Measurements from ENCODE around the gene FMO3. TPM values are rescaled to one million over a fixed set of nuclear protein-coding genes. Genes with fewer than 3 reads are reported as not detected.

The FMO3 gene
- total RNA-seq, 1 donor from 2014 or later = 0.27 TPM

DNA sequence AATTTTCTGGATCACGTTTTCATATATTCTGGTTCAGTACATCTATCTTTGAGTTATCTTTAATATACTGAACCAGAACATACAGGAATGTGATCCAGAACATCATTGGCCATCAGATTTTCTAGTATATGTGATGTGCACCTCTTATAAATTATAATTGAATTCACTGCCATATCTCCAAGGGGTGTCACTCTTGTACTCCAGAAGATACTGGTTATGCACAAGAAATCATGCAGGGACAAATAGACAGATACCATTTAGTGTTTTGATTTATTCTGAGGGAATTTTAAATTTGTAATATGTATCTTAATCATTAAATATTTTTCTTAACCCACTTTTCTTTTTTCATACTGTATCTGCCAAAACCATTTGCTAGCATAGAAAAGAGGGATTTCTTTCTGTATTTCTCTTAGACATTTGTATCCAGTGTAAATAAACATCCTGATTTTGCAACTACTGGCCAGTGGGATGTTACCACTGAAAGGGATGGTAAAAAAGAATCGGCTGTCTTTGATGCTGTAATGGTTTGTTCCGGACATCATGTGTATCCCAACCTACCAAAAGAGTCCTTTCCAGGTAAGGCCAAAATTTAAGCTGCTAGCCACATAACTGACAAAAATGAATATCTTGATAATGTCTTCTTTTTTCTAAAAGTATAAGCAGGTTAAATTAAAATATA lies 16.7 kb downstream of the FMO3 start:
- Mint-ChIP-seq H3K4me3 (ENCODE audit: unreplicated experiment) (no peak overlapping the region), H3K27ac (ENCODE audit: unreplicated experiment) (no peak overlapping the region), H3K36me3 (ENCODE audit: low read depth) (no peaks in the 10 kb centered on the region), H3K9me3 (ENCODE audit: low read depth) (no peaks in the 10 kb centered on the region), H3K4me1 (ENCODE audit: low read depth) (peaks cover 40% of the 10 kb centered on the region), H3K27me3 (ENCODE audit: low read depth) (no peaks in the 10 kb centered on the region)
- TF ChIP-seq, protein P1, sequence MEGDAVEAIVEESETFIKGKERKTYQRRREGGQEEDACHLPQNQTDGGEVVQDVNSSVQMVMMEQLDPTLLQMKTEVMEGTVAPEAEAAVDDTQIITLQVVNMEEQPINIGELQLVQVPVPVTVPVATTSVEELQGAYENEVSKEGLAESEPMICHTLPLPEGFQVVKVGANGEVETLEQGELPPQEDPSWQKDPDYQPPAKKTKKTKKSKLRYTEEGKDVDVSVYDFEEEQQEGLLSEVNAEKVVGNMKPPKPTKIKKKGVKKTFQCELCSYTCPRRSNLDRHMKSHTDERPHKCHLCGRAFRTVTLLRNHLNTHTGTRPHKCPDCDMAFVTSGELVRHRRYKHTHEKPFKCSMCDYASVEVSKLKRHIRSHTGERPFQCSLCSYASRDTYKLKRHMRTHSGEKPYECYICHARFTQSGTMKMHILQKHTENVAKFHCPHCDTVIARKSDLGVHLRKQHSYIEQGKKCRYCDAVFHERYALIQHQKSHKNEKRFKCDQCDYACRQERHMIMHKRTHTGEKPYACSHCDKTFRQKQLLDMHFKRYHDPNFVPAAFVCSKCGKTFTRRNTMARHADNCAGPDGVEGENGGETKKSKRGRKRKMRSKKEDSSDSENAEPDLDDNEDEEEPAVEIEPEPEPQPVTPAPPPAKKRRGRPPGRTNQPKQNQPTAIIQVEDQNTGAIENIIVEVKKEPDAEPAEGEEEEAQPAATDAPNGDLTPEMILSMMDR (IDR thresholded peaks at IDR 0.05) = peak; percentile 71
- DNase-seq (ENCODE audit: low spot score) = no peak

DNA sequence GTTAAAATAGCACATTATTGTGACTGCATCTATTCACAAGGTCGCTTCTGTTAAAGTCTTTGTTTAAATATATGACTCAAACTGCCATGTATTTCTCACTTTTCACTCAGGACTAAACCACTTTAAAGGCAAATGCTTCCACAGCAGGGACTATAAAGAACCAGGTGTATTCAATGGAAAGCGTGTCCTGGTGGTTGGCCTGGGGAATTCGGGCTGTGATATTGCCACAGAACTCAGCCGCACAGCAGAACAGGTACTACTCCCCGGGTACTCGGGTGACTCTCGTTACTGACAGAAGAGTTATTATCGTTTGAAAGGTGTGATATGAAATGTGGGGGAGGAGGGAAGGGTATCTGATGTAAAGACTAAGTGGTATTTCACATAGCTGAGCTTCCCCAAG lies 17.3 kb downstream of the FMO3 start:
- Mint-ChIP-seq H3K36me3 (ENCODE audit: low read depth) (no peaks in the 10 kb centered on the region), H3K27ac (ENCODE audit: unreplicated experiment) (no peak overlapping the region), H3K4me3 (ENCODE audit: unreplicated experiment) (no peak overlapping the region), H3K27me3 (ENCODE audit: low read depth) (no peaks in the 10 kb centered on the region), H3K4me1 (ENCODE audit: low read depth) (peaks cover 46% of the 10 kb centered on the region), H3K9me3 (ENCODE audit: low read depth) (no peaks in the 10 kb centered on the region)
- TF ChIP-seq, protein P1 (IDR thresholded peaks at IDR 0.05) = no peak
- no peak for DNase-seq (ENCODE audit: low spot score)

DNA sequence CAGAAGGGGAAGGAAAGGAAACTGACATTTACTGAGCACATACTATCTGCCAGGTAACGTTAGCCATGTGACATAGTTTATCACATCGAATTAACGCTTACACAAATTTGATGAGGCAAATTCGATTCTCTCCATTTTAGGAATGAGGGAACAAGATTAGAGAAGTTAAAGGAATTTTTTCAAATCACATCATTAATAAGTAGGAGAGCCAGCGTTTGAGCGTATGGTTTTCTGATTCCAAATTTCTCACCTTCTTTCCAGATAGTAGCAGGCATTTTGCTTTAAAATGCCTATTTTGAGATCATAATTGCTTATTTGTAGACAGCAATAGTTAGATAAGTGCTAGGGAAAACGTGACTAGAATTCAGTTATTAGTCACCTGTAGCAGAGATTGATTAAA lies 19.3 kb downstream of the FMO3 start:
- Mint-ChIP-seq H3K9me3 (ENCODE audit: low read depth) (peaks cover 4% of the 10 kb centered on the region), H3K27me3 (ENCODE audit: low read depth) (no peaks in the 10 kb centered on the region)

DNA sequence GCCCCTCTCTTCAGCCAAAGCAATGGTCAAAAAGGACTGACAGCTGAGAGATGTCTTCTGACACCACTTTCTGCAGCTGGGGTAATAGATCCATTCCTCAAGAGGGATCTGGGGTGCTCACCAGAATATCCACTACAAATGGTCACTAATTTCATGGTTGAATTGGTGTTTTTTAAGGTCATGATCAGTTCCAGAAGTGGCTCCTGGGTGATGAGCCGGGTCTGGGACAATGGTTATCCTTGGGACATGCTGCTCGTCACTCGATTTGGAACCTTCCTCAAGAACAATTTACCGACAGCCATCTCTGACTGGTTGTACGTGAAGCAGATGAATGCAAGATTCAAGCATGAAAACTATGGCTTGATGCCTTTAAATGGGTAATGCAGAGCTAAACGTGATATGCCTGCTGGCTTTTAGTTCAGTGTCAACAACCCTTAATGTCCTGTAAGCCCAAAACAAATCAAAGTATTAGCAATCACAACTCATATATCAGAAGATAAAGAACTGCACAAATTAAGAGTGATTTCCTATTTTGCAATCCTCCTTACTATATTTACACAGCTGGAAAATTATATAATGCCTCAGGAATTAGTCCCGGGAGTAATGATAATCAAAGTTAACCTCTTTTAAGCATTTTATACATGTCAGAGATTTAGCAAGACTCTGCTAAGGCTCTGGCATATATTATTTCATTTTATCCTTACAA lies 20.1 kb downstream of the FMO3 start:
- H3K9me3 Mint-ChIP-seq (ENCODE audit: low read depth) = peaks cover 6% of the 10 kb centered on the region
- no peaks in the 10 kb centered on the region for H3K27me3 Mint-ChIP-seq (ENCODE audit: low read depth)
- H3K27ac Mint-ChIP-seq (ENCODE audit: unreplicated experiment) = no peak overlapping the region
- H3K4me1 Mint-ChIP-seq (ENCODE audit: low read depth) = peaks cover 66% of the 10 kb centered on the region
- DNase-seq (ENCODE audit: low spot score) = no peak
- H3K4me3 Mint-ChIP-seq (ENCODE audit: unreplicated experiment) = no peak overlapping the region
- TF ChIP-seq, protein P1 (IDR thresholded peaks at IDR 0.05) = no peak
- H3K36me3 Mint-ChIP-seq (ENCODE audit: low read depth) = no peaks in the 10 kb centered on the region

More for the DNA sequence above, 19.3 kb downstream of the FMO3 start:
- Mint-ChIP-seq H3K36me3 (ENCODE audit: low read depth) (no peaks in the 10 kb centered on the region), H3K27ac (ENCODE audit: unreplicated experiment) (no peak overlapping the region), H3K4me1 (ENCODE audit: low read depth) (peaks cover 64% of the 10 kb centered on the region), H3K4me3 (ENCODE audit: unreplicated experiment) (no peak overlapping the region)
- TF ChIP-seq, protein P1 (IDR thresholded peaks at IDR 0.05) = no peak
- DNase-seq (ENCODE audit: low spot score) = no peak

DNA sequence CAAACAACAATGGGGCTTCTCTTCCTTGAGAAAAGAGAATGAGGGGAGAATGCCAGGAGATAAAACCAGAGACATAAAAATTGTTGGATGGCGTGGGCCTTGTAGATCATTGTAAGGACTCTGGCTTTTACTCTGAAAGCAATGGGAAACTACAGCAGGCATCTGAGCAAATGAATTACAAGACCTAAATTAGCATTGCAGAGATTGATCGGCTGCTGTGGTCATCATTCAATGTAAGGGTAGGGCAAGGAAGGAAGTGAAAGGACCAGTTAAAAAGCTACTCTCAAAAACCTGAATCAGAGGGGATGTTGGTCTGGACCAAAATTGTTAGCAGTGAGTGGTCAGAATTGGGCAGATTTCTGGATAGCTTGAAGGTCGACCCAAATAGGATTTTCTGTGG lies 21.4 kb downstream of the FMO3 start:
- no peak overlapping the region for H3K4me3 Mint-ChIP-seq (ENCODE audit: unreplicated experiment)
- H3K9me3 Mint-ChIP-seq (ENCODE audit: low read depth) = peaks cover 6% of the 10 kb centered on the region
- H3K36me3 Mint-ChIP-seq (ENCODE audit: low read depth) = no peaks in the 10 kb centered on the region
- no peaks in the 10 kb centered on the region for H3K27me3 Mint-ChIP-seq (ENCODE audit: low read depth)
- H3K4me1 Mint-ChIP-seq (ENCODE audit: low read depth) = peaks cover 80% of the 10 kb centered on the region
- H3K27ac Mint-ChIP-seq (ENCODE audit: unreplicated experiment) = peak overlapping the region; percentile 80
- TF ChIP-seq, protein P1 (IDR thresholded peaks at IDR 0.05) = no peak
- no peak for DNase-seq (ENCODE audit: low spot score)
